PC-9 (cell line): ENCODE data around the gene TBX2. TPM values are rescaled to one million over a fixed set of nuclear protein-coding genes. Genes with fewer than 3 reads are reported as not detected.

ENCODE experiments used
- BruUV-seq: library from RNA; stranded (reverse); fragments of 400-500 nt; replicated peaks from 2 replicates; lab custom pipeline; 2021; lab: Mats Ljungman, UMichigan
- CTCF ChIA-PET: fragments of 300-600 bp; sonication (Branson Sonifier 250); formaldehyde crosslinking; loops from one replicate; lab custom pipeline; 2022; ENCODE audit warnings: antibody characterized with exemption; lab: Charles Lee
- POLR2A ChIA-PET: fragments of 300-600 bp; sonication (Branson Sonifier 250); formaldehyde crosslinking; loops from one replicate; lab custom pipeline; 2022; ENCODE audit warnings: antibody characterized with exemption; ENCODE audit not compliant: unreplicated experiment; lab: Charles Lee
- DNase-seq, 2 experiments: peaks; one replicate each; pipeline versions ENCODE4 v3.0.0 to v3.0.0-alpha.2; 2015 to 2022; ENCODE audit warnings: mixed read lengths in 1 of 2
- H2AFZ ChIP-seq: fragments of 200-600 bp; sonication (generic); 2 replicates; pipeline ENCODE4 v1.8.1; 2017; ENCODE audit warnings: antibody characterized with exemption
- H3F3A ChIP-seq: fragments of 200-600 bp; sonication (generic); 2 replicates; pipeline ENCODE4 v1.8.1; 2017; ENCODE audit warnings: antibody characterized with exemption, mild to moderate bottlenecking, low read depth; ENCODE audit not compliant: insufficient read depth
- H3K27ac ChIP-seq: fragments of 200-600 bp; sonication (generic); 2 replicates; pipeline ENCODE4 v1.6.1; 2016; ENCODE audit warnings: mixed run types
- H3K27me3 ChIP-seq: fragments of 200-600 bp; sonication (generic); 2 replicates; pipeline ENCODE4 v1.6.1; 2016; ENCODE audit warnings: low read depth, mixed run types; ENCODE audit not compliant: insufficient read depth
- H3K36me3 ChIP-seq: fragments of 200-600 bp; sonication (generic); 2 replicates; pipeline ENCODE4 v1.6.1; 2016; ENCODE audit warnings: low read depth, mixed run types
- H3K4me1 ChIP-seq: fragments of 200-600 bp; sonication (generic); replicated peaks from 2 replicates; pipeline ENCODE4 v1.6.1; 2016; ENCODE audit warnings: mixed run types; ENCODE audit not compliant: insufficient read depth
- H3K4me2 ChIP-seq: fragments of 200-600 bp; sonication (generic); 2 replicates; pipeline ENCODE4 v1.6.1; 2017; ENCODE audit warnings: mixed run types
- H3K4me3 ChIP-seq: fragments of 200-600 bp; sonication (generic); 2 replicates; pipeline ENCODE4 v1.6.1; 2016; ENCODE audit warnings: mixed run types
- H3K79me2 ChIP-seq: fragments of 200-600 bp; sonication (generic); 2 replicates; pipeline ENCODE4 v1.6.1; 2017; ENCODE audit warnings: low read depth, mixed run types
- H3K9me2 ChIP-seq: fragments of 200-600 bp; sonication (generic); 2 replicates; pipeline ENCODE4 v1.8.1; 2017; ENCODE audit warnings: mild to moderate bottlenecking; ENCODE audit not compliant: insufficient read depth
- H3K9me3 ChIP-seq: fragments of 200-600 bp; sonication (generic); 2 replicates; pipeline ENCODE4 v1.8.1; 2016; ENCODE audit warnings: low read depth; ENCODE audit not compliant: insufficient read depth
- H4K20me1 ChIP-seq: fragments of 200-600 bp; sonication (generic); 2 replicates; pipeline ENCODE4 v1.8.1; 2017; ENCODE audit not compliant: insufficient read depth
- EZH2 ChIP-seq: fragments of 200-600 bp; sonication (generic); IDR thresholded peaks from 2 replicates; pipeline ENCODE4 v1.8.0; 2017; ENCODE audit warnings: antibody characterized with exemption, low read depth
- intact Hi-C: fragments of 100-400 bp; cut with micrococcal nuclease; formaldehyde crosslinking; loops from one replicate; pipeline ENCODE4 v1.10.0; 2022; ENCODE audit not compliant: unreplicated experiment
- total RNA-seq: library from RNA; stranded (reverse); gene quantifications from 2 replicates; pipeline ENCODE4 v1.2.3, GENCODE V29; 2021
- TF ChIP-seq, protein P1 (sequence below): fragments of 200-600 bp; sonication (generic); conservative IDR thresholded peaks from 2 replicates; pipeline ENCODE4 v1.6.1; 2017; ENCODE audit warnings: mixed run types, antibody characterized with exemption, mild to moderate bottlenecking, moderate library complexity

The TBX2 gene
- total RNA-seq, 1 experiment from 2014 or later: 0.44 TPM

DNA sequence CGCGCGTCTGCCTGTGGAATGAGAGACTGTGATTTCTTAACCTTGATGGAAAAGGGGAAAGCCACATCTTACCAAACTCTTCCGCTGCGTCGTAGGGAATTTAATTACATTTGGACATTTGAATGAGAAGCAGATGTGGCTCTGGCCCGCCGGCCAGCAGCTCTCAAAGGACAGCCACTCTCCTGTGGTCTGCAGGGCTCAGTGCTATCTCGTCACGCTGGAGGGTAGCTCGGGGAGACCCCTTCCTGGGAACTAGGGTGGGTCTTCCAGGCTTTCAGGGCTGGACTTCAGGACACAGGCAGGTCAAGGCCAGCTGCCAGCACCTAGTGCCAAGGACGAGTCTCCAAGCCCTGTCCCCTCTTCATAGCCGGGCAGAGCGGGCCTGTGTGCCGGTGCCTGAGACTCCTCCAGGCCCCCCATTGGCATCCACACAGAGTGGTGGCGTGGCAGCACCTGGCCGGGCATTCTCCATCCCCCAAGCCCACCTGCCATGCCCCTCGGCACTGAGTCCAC is 15.9 kb upstream of the TBX2 start:
- ChIA-PET POLR2A (no interaction called here), CTCF (no interaction called here)
- intact Hi-C loops: no loop called here
- no peaks in the 10 kb centered on the region for H3K9me3 ChIP-seq
- no peak for DNase-seq
- H3K4me2 ChIP-seq: no peak overlapping the region
- no peaks in the 10 kb centered on the region for H3F3A ChIP-seq
- no peaks in the 10 kb centered on the region for H3K79me2 ChIP-seq
- TF ChIP-seq, protein P1, sequence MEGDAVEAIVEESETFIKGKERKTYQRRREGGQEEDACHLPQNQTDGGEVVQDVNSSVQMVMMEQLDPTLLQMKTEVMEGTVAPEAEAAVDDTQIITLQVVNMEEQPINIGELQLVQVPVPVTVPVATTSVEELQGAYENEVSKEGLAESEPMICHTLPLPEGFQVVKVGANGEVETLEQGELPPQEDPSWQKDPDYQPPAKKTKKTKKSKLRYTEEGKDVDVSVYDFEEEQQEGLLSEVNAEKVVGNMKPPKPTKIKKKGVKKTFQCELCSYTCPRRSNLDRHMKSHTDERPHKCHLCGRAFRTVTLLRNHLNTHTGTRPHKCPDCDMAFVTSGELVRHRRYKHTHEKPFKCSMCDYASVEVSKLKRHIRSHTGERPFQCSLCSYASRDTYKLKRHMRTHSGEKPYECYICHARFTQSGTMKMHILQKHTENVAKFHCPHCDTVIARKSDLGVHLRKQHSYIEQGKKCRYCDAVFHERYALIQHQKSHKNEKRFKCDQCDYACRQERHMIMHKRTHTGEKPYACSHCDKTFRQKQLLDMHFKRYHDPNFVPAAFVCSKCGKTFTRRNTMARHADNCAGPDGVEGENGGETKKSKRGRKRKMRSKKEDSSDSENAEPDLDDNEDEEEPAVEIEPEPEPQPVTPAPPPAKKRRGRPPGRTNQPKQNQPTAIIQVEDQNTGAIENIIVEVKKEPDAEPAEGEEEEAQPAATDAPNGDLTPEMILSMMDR: no peak
- no peak for TF ChIP-seq EZH2
- H2AFZ ChIP-seq: no peak overlapping the region
- BruUV-seq: no TSS peak
- no peaks in the 10 kb centered on the region for H3K4me1 ChIP-seq
- no peak overlapping the region for H3K27ac ChIP-seq
- no peak overlapping the region for H3K4me3 ChIP-seq
- no peaks in the 10 kb centered on the region; the same call in 1 of the 2 replicates for H4K20me1 ChIP-seq
- H3K27me3 ChIP-seq: no peaks in the 10 kb centered on the region
- H3K9me2 ChIP-seq: no peaks in the 10 kb centered on the region
- no peaks in the 10 kb centered on the region for H3K36me3 ChIP-seq

DNA sequence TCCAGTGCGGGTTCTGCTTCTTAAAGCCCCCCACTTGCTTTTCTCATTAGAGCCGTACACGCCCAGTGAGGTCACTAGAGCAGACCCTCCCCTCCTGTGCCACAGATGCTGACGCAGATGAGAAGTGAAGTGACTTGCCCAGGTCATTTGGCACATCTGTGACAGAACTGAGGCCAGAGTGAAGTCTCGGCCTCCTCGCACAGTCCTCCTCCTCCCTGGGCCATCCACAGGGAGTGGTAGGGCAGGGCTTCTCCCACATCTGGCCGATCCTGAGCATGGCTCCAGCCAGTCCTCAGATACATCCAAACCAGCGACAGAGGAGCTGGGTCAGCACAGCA is 15.3 kb upstream of the TBX2 start:
- Histone ChIP-seq H2AFZ (no peak overlapping the region), H3K79me2 (no peaks in the 10 kb centered on the region), H3K27ac (no peak overlapping the region), H3K4me1 (no peaks in the 10 kb centered on the region), H3K36me3 (no peaks in the 10 kb centered on the region), H3K9me2 (no peaks in the 10 kb centered on the region), H3K4me2 (no peak overlapping the region), H4K20me1 (no peaks in the 10 kb centered on the region; the same call in 1 of the 2 replicates), H3K9me3 (no peaks in the 10 kb centered on the region), H3K4me3 (no peak overlapping the region), H3F3A (no peaks in the 10 kb centered on the region), H3K27me3 (no peaks in the 10 kb centered on the region)
- TF ChIP-seq, protein P1: no peak
- TF ChIP-seq EZH2: no peak
- CTCF ChIA-PET: no interaction called here
- intact Hi-C loops: no loop called here
- POLR2A ChIA-PET: no interaction called here
- DNase-seq: no peak
- no TSS peak for BruUV-seq

DNA sequence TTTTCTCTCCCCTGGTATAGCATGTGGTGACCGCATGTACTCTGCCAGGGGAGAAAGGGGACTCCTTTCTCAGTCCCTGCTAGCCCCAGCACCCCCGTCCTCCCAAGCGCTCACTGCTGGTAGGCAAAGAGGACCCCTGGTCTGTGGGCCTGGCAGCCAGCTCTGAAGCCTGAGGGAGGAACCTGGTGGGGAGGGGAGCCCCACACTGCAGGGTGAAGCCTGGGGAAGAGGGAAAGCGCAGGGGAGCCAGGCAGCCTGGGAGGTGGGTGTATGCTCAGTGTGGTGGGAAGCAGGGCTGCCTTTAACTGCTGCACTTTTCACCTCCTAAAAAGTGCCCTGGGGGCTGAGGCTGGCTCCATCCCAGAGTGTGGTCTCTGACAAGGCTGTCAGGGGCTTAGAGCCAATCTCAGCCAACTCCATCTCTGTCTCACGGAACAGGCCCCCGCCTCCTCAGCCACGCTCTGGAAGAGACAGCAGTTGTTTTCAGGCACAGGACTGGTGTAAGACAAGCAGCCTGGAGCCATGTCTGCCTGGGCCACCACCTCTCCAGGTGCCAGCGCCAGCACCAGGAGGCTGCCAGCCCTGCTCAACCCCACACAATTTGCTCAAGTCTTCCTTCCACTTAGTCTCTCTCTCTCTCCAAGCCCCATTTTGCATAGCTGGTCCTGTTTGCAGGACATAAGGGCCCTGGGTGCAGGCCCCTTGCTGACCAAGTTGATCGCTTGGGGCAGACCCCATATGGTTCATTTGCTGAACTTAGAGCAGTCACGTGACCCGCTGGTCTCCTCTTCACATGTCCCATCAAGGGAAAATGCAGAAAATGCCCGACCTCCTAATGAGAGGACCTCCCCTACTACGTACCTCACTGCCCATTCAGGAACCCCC is 14.7 kb upstream of the TBX2 start:
- Histone ChIP-seq H3K27me3 (no peaks in the 10 kb centered on the region), H3K36me3 (no peaks in the 10 kb centered on the region), H2AFZ (no peak overlapping the region), H3K4me3 (no peak overlapping the region), H3K4me1 (no peaks in the 10 kb centered on the region), H3K27ac (no peak overlapping the region), H3K79me2 (no peaks in the 10 kb centered on the region), H3K4me2 (no peak overlapping the region), H3K9me3 (no peaks in the 10 kb centered on the region), H3F3A (no peaks in the 10 kb centered on the region), H3K9me2 (no peaks in the 10 kb centered on the region), H4K20me1 (no peaks in the 10 kb centered on the region; the same call in 1 of the 2 replicates)
- no TSS peak for BruUV-seq
- TF ChIP-seq EZH2: no peak
- TF ChIP-seq, protein P1: no peak
- ChIA-PET POLR2A (interaction anchor here (0.6 kb wide), 1 partner anchor 29 kb away, joined by 8 read pairs; no protein-coding TSS in a partner anchor), CTCF (no interaction called here)
- DNase-seq: no peak
- intact Hi-C loops: loop anchor here (5.0 kb wide), 1 partner anchor 663 kb away; no protein-coding TSS in a partner anchor
